Hepatocyte (in vitro differentiated cells): ENCODE results near the gene MPC1L. TPM values are rescaled to one million over a fixed set of nuclear protein-coding genes. Genes with fewer than 3 reads are reported as not detected.
"Not testable (repeated sequence)": the region's sequence is repeated elsewhere in the genome, so short reads cannot be mapped to it uniquely, and the experiment has no call there.

Experiments used
- DNase-seq: peaks from one replicate; pipeline ENCODE4 v3.0.0-alpha.2; 2016; ENCODE audit warnings: low spot score
- H2AFZ ChIP-seq: fragments of 200-600 bp; sonication (generic); 2 replicates; pipeline ENCODE4 v1.6.0; 2016; ENCODE audit warnings: antibody characterized with exemption, mild to moderate bottlenecking
- H3K27ac ChIP-seq: fragments of 200-600 bp; sonication (generic); 2 replicates; pipeline ENCODE4 v1.5.1; 2016; ENCODE audit warnings: mild to moderate bottlenecking
- H3K27me3 ChIP-seq: fragments of 200-600 bp; sonication (generic); 2 replicates; pipeline ENCODE4 v1.6.1; 2016
- H3K36me3 ChIP-seq: fragments of 200-600 bp; sonication (generic); replicated peaks from 2 replicates; pipeline ENCODE4 v1.5.1; 2016; ENCODE audit warnings: low read depth; ENCODE audit not compliant: insufficient read depth
- H3K4me1 ChIP-seq: fragments of 200-600 bp; sonication (generic); 2 replicates; pipeline ENCODE4 v1.5.1; 2016; ENCODE audit warnings: mild to moderate bottlenecking, moderate library complexity; ENCODE audit not compliant: insufficient read depth
- H3K4me2 ChIP-seq: fragments of 200-600 bp; sonication (generic); 2 replicates; pipeline ENCODE4 v1.6.0; 2016
- H3K4me3 ChIP-seq: fragments of 200-600 bp; sonication (generic); 2 replicates; pipeline ENCODE4 v1.5.1; 2016; ENCODE audit warnings: mild to moderate bottlenecking
- H3K79me2 ChIP-seq: fragments of 200-600 bp; sonication (generic); 2 replicates; pipeline ENCODE4 v1.6.0; 2017; ENCODE audit warnings: mild to moderate bottlenecking
- H3K9me2 ChIP-seq: fragments of 200-600 bp; sonication (generic); replicated peaks from 2 replicates; pipeline ENCODE4 v1.6.0; 2017; ENCODE audit warnings: mild to moderate bottlenecking; ENCODE audit not compliant: insufficient read depth
- H3K9me3 ChIP-seq: fragments of 200-600 bp; sonication (generic); 2 replicates; pipeline ENCODE4 v1.5.1; 2016; ENCODE audit warnings: low read depth, mild to moderate bottlenecking
- H4K20me1 ChIP-seq: fragments of 200-600 bp; sonication (generic); 2 replicates; pipeline ENCODE4 v1.6.0; 2016; ENCODE audit warnings: mild to moderate bottlenecking; ENCODE audit not compliant: insufficient read depth, poor library complexity, severe bottlenecking
- EZH2 ChIP-seq: fragments of 200-600 bp; sonication (generic); IDR thresholded peaks from 2 replicates; pipeline ENCODE4 v1.6.1; 2016; ENCODE audit warnings: antibody characterized with exemption, mild to moderate bottlenecking, borderline replicate concordance
- EZH2phosphoT487 ChIP-seq: fragments of 200-600 bp; sonication (generic); IDR thresholded peaks from one replicate; pipeline ENCODE4 v1.6.1; 2018; ENCODE audit warnings: antibody characterized with exemption, mild to moderate bottlenecking, low read depth, moderate library complexity; ENCODE audit not compliant: unreplicated experiment, severe bottlenecking
- WGBS: methylation state at CpG from one replicate; pipeline ENCODE4 v1.1.6; 2016; ENCODE audit warnings: low lambda C conversion rate; ENCODE audit errors: missing lambda C conversion rate; 5-methylcytosine and 5-hydroxymethylcytosine counted together
- polyA plus RNA-seq: library from polyadenylated mRNA; unstranded; fragments of >200 nt; fragmentation: Nextera tagmentation; extraction: Ambion mirVana; gene quantifications from 2 replicates; pipeline ENCODE4 v1.2.1, GENCODE V29; 2016
- total RNA-seq: library from RNA; depleted of rRNA; stranded (reverse); fragments of >200 nt; gene quantifications from 2 replicates; pipeline ENCODE4 v1.2.3, GENCODE V29; 2014
- TF ChIP-seq, protein P1 (sequence below): fragments of 200-600 bp; sonication (generic); IDR thresholded peaks from 2 replicates; pipeline ENCODE4 v1.5.1; 2016; ENCODE audit warnings: antibody characterized with exemption, mild to moderate bottlenecking; ENCODE audit not compliant: poor library complexity

The MPC1L gene
- total and polyA plus RNA-seq, 2 experiments from 2014 or later = not detected

DNA sequence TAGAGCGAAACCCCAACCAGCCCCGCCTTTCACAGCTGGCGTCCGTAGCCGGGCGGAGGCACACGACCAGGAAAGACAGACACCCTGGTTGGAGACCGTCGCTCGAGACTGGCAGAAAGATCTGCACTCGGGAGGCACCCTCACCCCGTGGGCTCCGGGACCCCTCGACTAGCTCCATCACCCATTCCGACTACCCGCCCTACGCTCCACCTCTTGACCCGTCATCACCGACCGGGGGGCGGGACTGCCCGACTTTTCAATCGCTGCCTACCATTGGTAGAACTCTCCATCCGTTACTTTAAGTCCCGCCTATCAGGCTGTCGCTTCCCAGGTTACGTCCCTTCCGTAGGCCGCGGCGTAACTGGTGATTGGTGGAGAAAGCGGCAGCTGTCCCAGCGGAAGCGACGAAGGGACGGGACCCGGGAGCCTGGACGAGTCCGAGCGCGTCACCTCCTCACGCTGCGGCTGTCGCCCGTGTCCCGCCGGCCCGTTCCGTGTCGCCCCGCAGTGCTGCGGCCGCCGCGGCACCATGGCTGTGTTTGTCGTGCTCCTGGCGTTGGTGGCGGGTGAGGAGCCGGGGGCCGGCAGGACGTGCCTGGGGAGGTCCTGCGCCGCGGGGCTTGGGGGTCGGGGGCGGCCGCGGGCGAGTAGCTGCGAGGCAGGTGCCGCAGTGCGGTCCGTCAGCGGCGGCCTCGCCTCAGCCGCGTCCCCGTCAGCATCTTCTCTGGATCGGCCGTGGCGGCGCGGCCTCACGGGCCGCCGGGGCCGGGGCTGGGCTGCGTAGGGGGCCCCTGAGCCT lies 42.5 kb upstream of the MPC1L start, which contains the start of gene ATP6AP2:
Gene ATP6AP2, plus strand, starts transcription at position 434 of the 799 bp plus-strand sequence. Its CDS starts 96 bp downstream, at position 530.
- peak within 1 kb of the TSS; percentile 91 for H3K27ac ChIP-seq
- 33% methylated on average over 71 of the region's 89 CpGs for WGBS
- no peaks in the 10 kb centered on the region for H3K4me1 ChIP-seq
- peak; percentile 92 for DNase-seq
- no peaks in the 10 kb centered on the region for H3K27me3 ChIP-seq
- H3K4me2 ChIP-seq = peak within 1 kb of the TSS; percentile 78
- H4K20me1 ChIP-seq = no peaks in the 10 kb centered on the region
- H3K79me2 ChIP-seq = peaks cover 34% of the 10 kb centered on the region
- TF ChIP-seq EZH2phosphoT487 = no peak
- TF ChIP-seq, protein P1, sequence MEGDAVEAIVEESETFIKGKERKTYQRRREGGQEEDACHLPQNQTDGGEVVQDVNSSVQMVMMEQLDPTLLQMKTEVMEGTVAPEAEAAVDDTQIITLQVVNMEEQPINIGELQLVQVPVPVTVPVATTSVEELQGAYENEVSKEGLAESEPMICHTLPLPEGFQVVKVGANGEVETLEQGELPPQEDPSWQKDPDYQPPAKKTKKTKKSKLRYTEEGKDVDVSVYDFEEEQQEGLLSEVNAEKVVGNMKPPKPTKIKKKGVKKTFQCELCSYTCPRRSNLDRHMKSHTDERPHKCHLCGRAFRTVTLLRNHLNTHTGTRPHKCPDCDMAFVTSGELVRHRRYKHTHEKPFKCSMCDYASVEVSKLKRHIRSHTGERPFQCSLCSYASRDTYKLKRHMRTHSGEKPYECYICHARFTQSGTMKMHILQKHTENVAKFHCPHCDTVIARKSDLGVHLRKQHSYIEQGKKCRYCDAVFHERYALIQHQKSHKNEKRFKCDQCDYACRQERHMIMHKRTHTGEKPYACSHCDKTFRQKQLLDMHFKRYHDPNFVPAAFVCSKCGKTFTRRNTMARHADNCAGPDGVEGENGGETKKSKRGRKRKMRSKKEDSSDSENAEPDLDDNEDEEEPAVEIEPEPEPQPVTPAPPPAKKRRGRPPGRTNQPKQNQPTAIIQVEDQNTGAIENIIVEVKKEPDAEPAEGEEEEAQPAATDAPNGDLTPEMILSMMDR = no peak
- no peak for TF ChIP-seq EZH2
- H2AFZ ChIP-seq = peak within 1 kb of the TSS; percentile 55
- no peaks in the 10 kb centered on the region for H3K9me2 ChIP-seq
- H3K36me3 ChIP-seq = no peaks in the 10 kb centered on the region
- H3K4me3 ChIP-seq = peak within 1 kb of the TSS; percentile 62
- no peaks in the 10 kb centered on the region for H3K9me3 ChIP-seq

DNA sequence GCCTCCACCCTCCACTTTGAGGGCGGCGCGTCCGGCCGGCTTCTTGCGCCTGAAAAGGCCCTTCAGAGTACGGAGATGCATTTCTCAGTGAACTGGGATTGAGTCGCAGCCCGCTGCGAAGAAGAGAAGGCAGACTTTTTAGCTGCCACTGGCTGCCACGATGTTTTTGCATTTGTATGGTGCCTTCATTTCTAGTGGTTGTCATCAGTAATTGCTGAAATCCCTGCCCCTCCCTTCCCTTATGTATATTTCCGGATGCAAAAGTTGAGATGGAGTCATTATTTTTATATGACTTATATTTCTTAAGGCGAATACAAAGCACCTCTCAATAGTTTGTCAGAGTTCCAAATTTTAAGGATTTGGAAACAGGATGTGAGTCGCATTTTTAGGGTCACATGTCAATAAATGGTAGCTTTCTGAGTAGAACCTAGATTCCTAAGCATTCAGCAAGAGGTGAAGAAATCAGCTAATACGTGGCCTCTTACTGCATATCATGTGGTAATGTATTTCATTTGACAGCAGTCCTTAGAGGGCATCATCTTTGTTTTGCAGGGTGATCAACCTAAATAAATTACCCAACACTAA lies 41.8 kb upstream of the MPC1L start:
- DNase-seq = no peak
- Histone ChIP-seq H4K20me1 (no peaks in the 10 kb centered on the region), H3K27ac (peak overlapping the region; percentile 91), H3K36me3 (no peaks in the 10 kb centered on the region), H3K27me3 (no peaks in the 10 kb centered on the region), H3K4me2 (peak overlapping the region; percentile 78), H3K4me3 (peak overlapping the region; percentile 62), H3K9me2 (no peaks in the 10 kb centered on the region), H3K79me2 (peaks cover 34% of the 10 kb centered on the region), H3K4me1 (no peaks in the 10 kb centered on the region), H2AFZ (peak overlapping the region; percentile 17), H3K9me3 (no peaks in the 10 kb centered on the region)
- TF ChIP-seq EZH2 (no peak), EZH2phosphoT487 (no peak)
- TF ChIP-seq, protein P1 = no peak
- WGBS = 42% methylated on average over 15 of the region's 15 CpGs

DNA sequence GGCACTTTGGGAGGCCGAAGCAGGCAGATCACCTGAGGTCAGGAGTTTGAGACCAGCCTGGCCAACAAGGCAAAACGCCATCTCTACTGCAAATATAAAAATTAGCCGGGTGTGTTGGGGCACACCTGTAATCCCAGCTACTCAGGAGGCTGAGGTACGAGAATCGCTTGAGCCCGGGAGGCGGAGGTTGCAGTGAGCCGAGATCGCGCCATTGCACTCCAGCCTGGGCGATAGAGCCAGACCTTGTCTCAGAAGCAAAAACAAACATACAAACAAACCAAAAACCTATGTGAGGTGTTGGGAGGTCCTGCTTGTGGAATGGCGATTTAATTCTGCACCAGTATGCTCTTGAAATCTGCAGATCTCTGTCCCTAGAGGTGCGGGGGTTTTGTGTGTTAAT lies 41.0 kb upstream of the MPC1L start:
- H3K9me3 ChIP-seq, H3K4me1 ChIP-seq, H3K27ac ChIP-seq, H2AFZ ChIP-seq, H3K9me2 ChIP-seq, H3K27me3 ChIP-seq, H4K20me1 ChIP-seq, H3K36me3 ChIP-seq, DNase-seq: not testable (repeated sequence)
- Histone ChIP-seq H3K4me2 (peak overlapping the region; percentile 78), H3K4me3 (peak overlapping the region; percentile 62), H3K79me2 (peaks cover 34% of the 10 kb centered on the region)
- WGBS = 95% methylated on average over 13 of the region's 13 CpGs

DNA sequence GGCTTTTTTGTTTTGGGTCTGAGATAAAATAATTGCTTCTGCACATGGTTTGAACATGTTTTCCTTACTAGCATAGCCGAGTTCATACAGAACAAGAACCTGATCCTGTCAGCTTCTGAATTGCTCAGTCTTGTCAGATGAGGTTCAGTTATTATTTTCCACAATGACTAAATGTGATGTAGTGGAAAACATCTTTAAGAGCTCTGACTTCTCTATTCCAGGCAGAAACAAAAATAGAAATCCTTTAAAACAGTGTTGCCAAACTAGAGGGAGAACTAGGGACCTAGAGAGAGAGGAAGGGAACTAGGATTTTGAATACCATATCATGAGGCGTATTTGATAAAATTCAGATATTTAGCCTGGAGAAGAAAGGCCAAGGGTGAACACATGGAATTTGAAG lies 40.4 kb upstream of the MPC1L start:
- TF ChIP-seq EZH2phosphoT487 (no peak), EZH2 (no peak)
- TF ChIP-seq, protein P1 = no peak
- Histone ChIP-seq H3K9me2 (no peaks in the 10 kb centered on the region), H3K9me3 (no peaks in the 10 kb centered on the region), H3K4me2 (no peak overlapping the region), H3K27ac (no peak overlapping the region), H4K20me1 (no peaks in the 10 kb centered on the region), H3K4me1 (no peaks in the 10 kb centered on the region), H3K36me3 (no peaks in the 10 kb centered on the region), H3K79me2 (peaks cover 34% of the 10 kb centered on the region), H3K4me3 (no peak overlapping the region), H3K27me3 (no peaks in the 10 kb centered on the region), H2AFZ (no peak overlapping the region)
- no peak for DNase-seq
- WGBS = 83% methylated on average over 2 of the region's 2 CpGs

DNA sequence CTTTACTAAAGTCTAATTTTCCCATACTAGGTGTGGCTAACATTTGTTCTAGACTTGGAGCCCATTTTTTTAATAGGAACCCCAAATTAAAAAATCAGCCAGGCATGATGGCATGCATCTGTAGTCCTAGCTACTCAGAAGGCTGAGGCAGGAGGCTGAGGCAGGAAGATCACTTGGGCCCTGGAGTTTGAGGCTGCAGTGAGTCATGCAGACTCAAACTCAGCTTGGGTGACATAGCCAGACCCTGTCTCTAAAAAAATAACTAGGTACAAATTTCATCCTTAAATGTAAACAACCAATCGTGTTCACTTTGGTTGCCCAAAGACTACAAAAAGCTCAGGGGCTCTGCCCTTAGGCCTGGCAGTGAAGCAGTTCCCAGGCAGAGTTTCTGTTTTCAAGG lies 35.6 kb upstream of the MPC1L start:
- H2AFZ ChIP-seq, H3K9me3 ChIP-seq, H3K9me2 ChIP-seq, H3K27ac ChIP-seq, H3K4me1 ChIP-seq, H3K27me3 ChIP-seq, H3K4me3 ChIP-seq, DNase-seq, H3K4me2 ChIP-seq, H4K20me1 ChIP-seq, H3K36me3 ChIP-seq: not testable (repeated sequence)
- H3K79me2 ChIP-seq = peaks cover 20% of the 10 kb centered on the region
- WGBS = 64% methylated on average over 1 of the region's 1 CpG

DNA sequence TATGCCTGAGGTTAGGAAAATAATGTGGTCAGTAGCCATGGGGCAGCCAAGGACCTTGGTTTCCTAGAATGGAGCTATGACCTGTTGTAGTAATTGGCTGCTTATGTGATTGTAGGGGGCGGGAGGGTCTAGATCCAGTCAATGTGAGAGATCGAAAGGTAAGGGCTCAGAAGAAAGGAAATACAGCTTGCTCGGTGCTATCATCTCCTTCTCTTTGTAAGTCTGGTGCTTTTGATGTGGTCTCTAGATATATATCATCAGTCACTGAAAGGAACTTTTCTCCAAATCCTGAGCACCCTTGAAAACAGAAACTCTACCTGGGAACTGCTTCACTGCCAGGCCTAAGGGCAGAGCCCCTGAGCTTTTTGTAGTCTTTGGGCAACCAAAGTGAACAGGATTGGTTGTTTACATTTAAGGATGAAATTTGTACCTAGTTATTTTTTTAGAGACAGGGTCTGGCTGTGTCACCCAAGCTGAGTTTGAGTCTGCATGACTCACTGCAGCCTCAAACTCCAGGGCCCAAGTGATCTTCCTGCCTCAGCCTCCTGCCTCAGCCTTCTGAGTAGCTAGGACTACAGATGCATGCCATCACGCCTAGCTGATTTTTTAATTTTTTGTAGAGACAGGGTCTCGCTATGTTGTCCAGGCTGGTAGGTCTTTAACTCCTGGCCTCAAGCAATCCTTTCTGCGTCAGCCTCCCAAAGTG lies 33.5 kb upstream of the MPC1L start:
- 90% methylated on average over 6 of the region's 6 CpGs for WGBS

More for the DNA sequence above, 33.5 kb upstream of the MPC1L start:
- not testable (repeated sequence) for DNase-seq, H2AFZ ChIP-seq, H3K9me3 ChIP-seq, H3K79me2 ChIP-seq, H4K20me1 ChIP-seq, H3K4me1 ChIP-seq, H3K36me3 ChIP-seq, H3K9me2 ChIP-seq, H3K4me3 ChIP-seq, H3K27ac ChIP-seq, H3K27me3 ChIP-seq, H3K4me2 ChIP-seq
